HepG2 (cell line): ENCODE data around the gene CBLC. TPM values are rescaled to one million over a fixed set of nuclear protein-coding genes. Genes with fewer than 3 reads are reported as not detected.

Source experiments
- ATF7 ChIP-seq, 2 experiments: fragments of 450-650 bp in 1 of 2; sonication (generic) in 1 of 2; formaldehyde crosslinking in 1 of 2; IDR thresholded peaks; 2 replicates each; pipeline versions ENCODE4 v1.4.0 to v1.6.1; 2016 to 2020; ENCODE audit warnings: antibody characterized with exemption in 1 of 2, mild to moderate bottlenecking in 1 of 2, missing genetic modification reagents in 1 of 2
- KLF11 ChIP-seq: IDR thresholded peaks from 2 replicates; pipeline ENCODE4 v1.6.1; 2016; ENCODE audit warnings: missing compliant biosample characterization
- MED8 ChIP-seq: sonication (generic); formaldehyde crosslinking; IDR thresholded peaks from 2 replicates; pipeline ENCODE4 v1.8.1; 2023; ENCODE audit warnings: mild to moderate bottlenecking, missing genetic modification reagents; ENCODE audit not compliant: insufficient replicate concordance
- MLLT10 ChIP-seq: sonication (generic); formaldehyde crosslinking; IDR thresholded peaks from 2 replicates; pipeline ENCODE4 v1.4.0; 2020; ENCODE audit warnings: missing genetic modification reagents
- PHF5A ChIP-seq: IDR thresholded peaks from one replicate; pipeline ENCODE4 v1.6.1; 2018; ENCODE audit warnings: low read depth, missing genetic modification reagents; ENCODE audit not compliant: unreplicated experiment
- SALL1 ChIP-seq: sonication (generic); formaldehyde crosslinking; IDR thresholded peaks from 2 replicates; pipeline ENCODE4 v1.8.0; 2022; ENCODE audit warnings: mild to moderate bottlenecking, missing genetic modification reagents
- SAP130 ChIP-seq: IDR thresholded peaks from 2 replicates; pipeline ENCODE4 v1.6.1; 2016; ENCODE audit warnings: low read depth
- SNAPC4 ChIP-seq: sonication (generic); formaldehyde crosslinking; IDR thresholded peaks from 2 replicates; pipeline ENCODE4 v1.4.0; 2020; ENCODE audit warnings: mild to moderate bottlenecking, missing genetic modification reagents
- SP4 ChIP-seq: sonication (generic); formaldehyde crosslinking; IDR thresholded peaks from 2 replicates; pipeline ENCODE4 v1.8.1; 2023; ENCODE audit warnings: mild to moderate bottlenecking, missing genetic modification reagents
- ZMAT5 ChIP-seq: sonication (generic); formaldehyde crosslinking; IDR thresholded peaks from 2 replicates; pipeline ENCODE4 v1.5.0; 2020; ENCODE audit warnings: mild to moderate bottlenecking, low read depth, missing genetic modification reagents, borderline replicate concordance
- ZNF234 ChIP-seq: sonication (generic); formaldehyde crosslinking; conservative IDR thresholded peaks from 2 replicates; pipeline ENCODE4 v1.5.1; 2020; ENCODE audit warnings: mild to moderate bottlenecking, missing genetic modification reagents
- ZNF335 ChIP-seq: sonication (generic); formaldehyde crosslinking; IDR thresholded peaks from 2 replicates; pipeline ENCODE4 v1.4.0; 2020; ENCODE audit warnings: missing genetic modification reagents
- ZNF44 ChIP-seq: sonication (generic); formaldehyde crosslinking; IDR thresholded peaks from 2 replicates; pipeline ENCODE4 v1.5.1; 2020; ENCODE audit warnings: mild to moderate bottlenecking, missing genetic modification reagents
- ZNF468 ChIP-seq: sonication (generic); formaldehyde crosslinking; IDR thresholded peaks from 2 replicates; pipeline ENCODE4 v1.8.0; 2022; ENCODE audit warnings: mild to moderate bottlenecking, moderate library complexity, missing genetic modification reagents
- ZNF513 ChIP-seq: sonication (generic); formaldehyde crosslinking; conservative IDR thresholded peaks from 2 replicates; pipeline ENCODE4 v1.5.0; 2020; ENCODE audit warnings: missing genetic modification reagents
- ZSCAN25 ChIP-seq: sonication (generic); formaldehyde crosslinking; IDR thresholded peaks from 2 replicates; pipeline ENCODE4 v1.8.0; 2022; ENCODE audit warnings: mild to moderate bottlenecking, missing genetic modification reagents
- ZSCAN5A ChIP-seq: sonication (generic); formaldehyde crosslinking; IDR thresholded peaks from 2 replicates; pipeline ENCODE4 v1.8.0; 2022; ENCODE audit warnings: mild to moderate bottlenecking, missing genetic modification reagents, borderline replicate concordance
- polyA plus RNA-seq, 8 experiments: library from polyadenylated mRNA; depleted of rRNA in 3 of 8; stranded (reverse) in 7 of 8; unstranded in 1 of 8; fragments of >200 nt; fragmentation: Illumina TruSeq in 4 of 8; extraction: Trizol in 4 of 8; gene quantifications; 2 replicates each; pipeline versions ENCODE4 v1.2.1 to v1.2.3, GENCODE V29; 2011 to 2016; ENCODE audit warnings: low read depth in 4 of 8, missing spikeins in 1 of 8, mixed read lengths in 1 of 8; ENCODE audit not compliant: insufficient read depth in 1 of 8
- total RNA-seq, 5 experiments: library from RNA; depleted of rRNA; stranded (reverse); fragments of >200 nt; fragmentation: Illumina TruSeq; extraction: Trizol; gene quantifications; 2 replicates each; pipeline ENCODE4 v1.2.3, GENCODE V29; 2016; ENCODE audit warnings: low read depth in 1 of 5
- TF ChIP-seq, protein P1 (sequence below): sonication (generic); formaldehyde crosslinking; IDR thresholded peaks from 2 replicates; pipeline ENCODE4 v1.4.0; 2020; ENCODE audit warnings: missing genetic modification reagents

Gene CBLC
- total and polyA plus RNA-seq, 2 of the 13 experiments (the other 11 are each of a cell fraction or from before 2014, with no cell fraction given): 1.8 to 2.6 TPM

- no peak for TF ChIP-seq SNAPC4 (CRISPR knock-in tag)
- no peak for TF ChIP-seq ATF7 (IDR thresholded peaks at IDR 0.05)
- no peak for TF ChIP-seq ATF7 (CRISPR knock-in tag; IDR thresholded peaks at IDR 0.05)
- no peak for TF ChIP-seq MED8 (CRISPR knock-in tag)
- TF ChIP-seq ZNF513 (CRISPR knock-in tag): no peak
- TF ChIP-seq ZNF44: no peak
- no peak for TF ChIP-seq ZNF468
- peak; percentile 84 for TF ChIP-seq SALL1 (CRISPR knock-in tag)
- TF ChIP-seq ZNF335: no peak; the same call in 1 of the 2 replicates
- no peak for TF ChIP-seq ZNF234 (CRISPR knock-in tag)
- TF ChIP-seq SP4 (CRISPR knock-in tag): peak; percentile 60
- no peak for TF ChIP-seq PHF5A (CRISPR knock-in tag)
- no peak for TF ChIP-seq MLLT10
- no peak for TF ChIP-seq KLF11 (CRISPR knock-in tag)
- TF ChIP-seq, protein P1, sequence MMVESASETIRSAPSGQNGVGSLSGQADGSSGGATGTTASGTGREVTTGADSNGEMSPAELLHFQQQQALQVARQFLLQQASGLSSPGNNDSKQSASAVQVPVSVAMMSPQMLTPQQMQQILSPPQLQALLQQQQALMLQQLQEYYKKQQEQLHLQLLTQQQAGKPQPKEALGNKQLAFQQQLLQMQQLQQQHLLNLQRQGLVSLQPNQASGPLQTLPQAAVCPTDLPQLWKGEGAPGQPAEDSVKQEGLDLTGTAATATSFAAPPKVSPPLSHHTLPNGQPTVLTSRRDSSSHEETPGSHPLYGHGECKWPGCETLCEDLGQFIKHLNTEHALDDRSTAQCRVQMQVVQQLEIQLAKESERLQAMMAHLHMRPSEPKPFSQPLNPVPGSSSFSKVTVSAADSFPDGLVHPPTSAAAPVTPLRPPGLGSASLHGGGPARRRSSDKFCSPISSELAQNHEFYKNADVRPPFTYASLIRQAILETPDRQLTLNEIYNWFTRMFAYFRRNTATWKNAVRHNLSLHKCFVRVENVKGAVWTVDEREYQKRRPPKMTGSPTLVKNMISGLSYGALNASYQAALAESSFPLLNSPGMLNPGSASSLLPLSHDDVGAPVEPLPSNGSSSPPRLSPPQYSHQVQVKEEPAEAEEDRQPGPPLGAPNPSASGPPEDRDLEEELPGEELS (CRISPR knock-in tag): no peak; the same call in 1 of the 2 replicates
- peak; percentile 76 for TF ChIP-seq SAP130 (CRISPR knock-in tag)
- no peak for TF ChIP-seq ZMAT5
- no peak for TF ChIP-seq ZSCAN5A (CRISPR knock-in tag)
- peak; percentile 80 for TF ChIP-seq ZSCAN25 (CRISPR knock-in tag)
These were observed 30.2 kb downstream of the CBLC start (continued) for GRCh38 chr19:44807652-44808462.
